Skin epidermis (tissue), 12 donors: ENCODE data around the gene DRP2.
"Not testable (repeated sequence)": the region's sequence is repeated elsewhere in the genome, so short reads cannot be mapped to it uniquely, and the experiment has no call there.

ENCODE experiments used
- H3K27ac ChIP-seq, 21 experiments: fragments of 200-600 bp; sonication (generic) in 11 of 21; one replicate each; pipeline ENCODE4 v1.5.0; 2020; ENCODE audit warnings: mild to moderate bottlenecking in 3 of 21, inconsistent platforms in 2 of 21, moderate library complexity in 2 of 21
- H3K4me3 ChIP-seq, 7 experiments: fragments of 200-600 bp; sonication (generic) in 2 of 7; one replicate each; pipeline ENCODE4 v1.5.0; 2020; ENCODE audit warnings: inconsistent platforms in 2 of 7, mild to moderate bottlenecking in 2 of 7, moderate library complexity in 1 of 7

DRP2 gene

GRCh38 chrX:101230636-101231035, 11.1 kb downstream of the DRP2 start:
- Histone ChIP-seq H3K27ac (no peak overlapping the region), H3K4me3 (no peak overlapping the region)

- H3K4me3 ChIP-seq, result no peak overlapping the region
- no peak overlapping the region for H3K27ac ChIP-seq
These were observed 11.5 kb downstream of the DRP2 start for GRCh38 chrX:101231080-101231479.

- Histone ChIP-seq H3K4me3 (no peak overlapping the region), H3K27ac (no peak overlapping the region)
These were observed 12.7 kb downstream of the DRP2 start for GRCh38 chrX:101232316-101232715.

GRCh38 chrX:101237041-101237440, 17.5 kb downstream of the DRP2 start:
- Histone ChIP-seq H3K4me3 (no peak overlapping the region), H3K27ac (no peak overlapping the region)

- no peak overlapping the region for H3K27ac ChIP-seq
- H3K4me3 ChIP-seq, result no peak overlapping the region
These were observed 21.9 kb downstream of the DRP2 start for GRCh38 chrX:101241531-101241930.

GRCh38 chrX:101252634-101253033, 33.0 kb downstream of the DRP2 start:
- H3K4me3 ChIP-seq, result no peak overlapping the region
- no peak overlapping the region for H3K27ac ChIP-seq

GRCh38 chrX:101257448-101258258, 38.1 kb downstream of the DRP2 start:
- Histone ChIP-seq H3K27ac (no peak overlapping the region), H3K4me3 (no peak overlapping the region)

- Histone ChIP-seq H3K4me3 (no peak overlapping the region), H3K27ac (no peak overlapping the region)
These were observed 38.6 kb downstream of the DRP2 start for GRCh38 chrX:101258259-101258581.

- Histone ChIP-seq H3K4me3 (no peak overlapping the region), H3K27ac (no peak overlapping the region)
These were observed 40.8 kb downstream of the DRP2 start for GRCh38 chrX:101260435-101260834.

GRCh38 chrX:101262590-101262989, 43.0 kb downstream of the DRP2 start:
- H3K27ac ChIP-seq, result no peak overlapping the region
- no peak overlapping the region for H3K4me3 ChIP-seq

- no peak overlapping the region for H3K27ac ChIP-seq
- H3K4me3 ChIP-seq, result no peak overlapping the region
These were observed 44.2 kb downstream of the DRP2 start for GRCh38 chrX:101263766-101264165.

GRCh38 chrX:101265869-101266428, 46.4 kb downstream of the DRP2 start:
- Histone ChIP-seq H3K27ac (no peak overlapping the region), H3K4me3 (no peak overlapping the region)

GRCh38 chrX:101274198-101274597, 54.6 kb downstream of the DRP2 start:
- H3K27ac ChIP-seq, result no peak overlapping the region
- no peak overlapping the region for H3K4me3 ChIP-seq

GRCh38 chrX:101276238-101276637, 56.7 kb downstream of the DRP2 start:
- H3K27ac ChIP-seq, result no peak overlapping the region
- H3K4me3 ChIP-seq, result no peak overlapping the region

GRCh38 chrX:101287402-101287801, 67.8 kb downstream of the DRP2 start:
- Histone ChIP-seq H3K27ac (no peak overlapping the region), H3K4me3 (no peak overlapping the region)

GRCh38 chrX:101290957-101291603, 71.5 kb downstream of the DRP2 start, which contains the start of gene TAF7L:
Gene TAF7L (minus strand): TSS chrX:101291334. CDS start chrX:101287543, 3,791 bp downstream.
- Histone ChIP-seq H3K4me3 (peak within 1 kb of the TSS in 1 of 7 experiments; percentile 15), H3K27ac (no peak within 1 kb of the TSS)

GRCh38 chrX:101295603-101296002, 76.0 kb downstream of the DRP2 start:
- H3K4me3 ChIP-seq, H3K27ac ChIP-seq: not testable (repeated sequence)

- Histone ChIP-seq H3K4me3 (no peak overlapping the region), H3K27ac (no peak overlapping the region)
These were observed 84.2 kb downstream of the DRP2 start for GRCh38 chrX:101303790-101304189.
